ENCODE results near the gene TMEM164.
A peak's percentile ranks its signal among the peaks of the same experiment; 100 is the strongest.

TMEM164 gene

GRCh38 chrX:110201799-110202198 is 198.9 kb downstream of the TMEM164 start:
- no peak for DNase-seq (ENCODE audit: extremely low read depth, low read depth)
- H3K4me3 ChIP-seq (replicated peaks; ENCODE audit: low read depth, low read length), result no peak overlapping the region
- TF ChIP-seq CTCF (IDR thresholded peaks at IDR 0.05; ENCODE audit: low read depth, low read length, missing control alignments), result no peak

- H3K4me3 ChIP-seq (replicated peaks; ENCODE audit: low read depth, low read length), result no peak overlapping the region
- no peak for DNase-seq (ENCODE audit: extremely low read depth, low read depth)
- TF ChIP-seq CTCF (IDR thresholded peaks at IDR 0.05; ENCODE audit: low read depth, low read length, missing control alignments), result no peak
These were observed 202.1 kb downstream of the TMEM164 start for GRCh38 chrX:110204986-110205385.

GRCh38 chrX:110208092-110208491 is 205.2 kb downstream of the TMEM164 start:
- no peak for DNase-seq (ENCODE audit: extremely low read depth, low read depth)
- no peak for TF ChIP-seq CTCF (IDR thresholded peaks at IDR 0.05; ENCODE audit: low read depth, low read length, missing control alignments)
- no peak overlapping the region for H3K4me3 ChIP-seq (replicated peaks; ENCODE audit: low read depth, low read length)

GRCh38 chrX:110210417-110211139 is 207.7 kb downstream of the TMEM164 start:
- H3K4me3 ChIP-seq (replicated peaks; ENCODE audit: low read depth, low read length), result no peak overlapping the region
- DNase-seq (ENCODE audit: extremely low read depth, low read depth), result peak; percentile 62

GRCh38 chrX:110211340-110211739 is 208.4 kb downstream of the TMEM164 start:
- TF ChIP-seq CTCF (IDR thresholded peaks at IDR 0.05; ENCODE audit: low read depth, low read length, missing control alignments), result no peak

More at GRCh38 chrX:110210417-110211139, 207.7 kb downstream of the TMEM164 start:
- no peak for TF ChIP-seq CTCF (IDR thresholded peaks at IDR 0.05; ENCODE audit: low read depth, low read length, missing control alignments)

GRCh38 chrX:110212299-110212698 is 209.4 kb downstream of the TMEM164 start:
- DNase-seq (ENCODE audit: extremely low read depth, low read depth), result no peak
- H3K4me3 ChIP-seq (replicated peaks; ENCODE audit: low read depth, low read length), result no peak overlapping the region
- no peak for TF ChIP-seq CTCF (IDR thresholded peaks at IDR 0.05; ENCODE audit: low read depth, low read length, missing control alignments)

More at GRCh38 chrX:110211340-110211739, 208.4 kb downstream of the TMEM164 start:
- H3K4me3 ChIP-seq (replicated peaks; ENCODE audit: low read depth, low read length), result no peak overlapping the region
- no peak for DNase-seq (ENCODE audit: extremely low read depth, low read depth)

- no peak overlapping the region for H3K4me3 ChIP-seq (replicated peaks; ENCODE audit: low read depth, low read length)
- no peak for TF ChIP-seq CTCF (IDR thresholded peaks at IDR 0.05; ENCODE audit: low read depth, low read length, missing control alignments)
- DNase-seq (ENCODE audit: extremely low read depth, low read depth), result no peak
These were observed 210.3 kb downstream of the TMEM164 start for GRCh38 chrX:110213183-110213582.
